Ovary (tissue), 3 donors: ENCODE data around the gene B3GALT4.

Source experiments
- CTCF ChIP-seq, 3 donors: fragments of 450-650 bp in 2 of 3; fragments of 200-600 bp in 1 of 3; IDR thresholded peaks; one replicate each; pipeline versions ENCODE4 v1.5.1 to v1.8.0; 2016 to 2022; ENCODE audit warnings: antibody characterized with exemption in 3 of 3, mild to moderate bottlenecking in 1 of 3
- POLR2A ChIP-seq: fragments of 450-650 bp; IDR thresholded peaks from one replicate; pipeline ENCODE4 v1.6.1; 2017; ENCODE audit warnings: antibody characterized with exemption, mild to moderate bottlenecking, moderate library complexity
- donor health status: DM: no; HTN: no; CAD: no.

GRCh38 chr6:33248932-33249731 lies 27.8 kb upstream of the B3GALT4 start:
- TF ChIP-seq CTCF (IDR thresholded peaks at IDR 0.05) (peak in 2 of 3 donors; percentile 9 to 21), POLR2A (peak; percentile 79)
